GM12878 (cell line): ENCODE data around the gene PSTPIP2. TPM values are rescaled to one million over a fixed set of nuclear protein-coding genes. Genes with fewer than 3 reads are reported as not detected.

Experiments used
- ASH2L ChIP-seq: fragments of 300-600, 200-600 bp; sonication (generic); IDR thresholded peaks from 2 replicates; pipeline ENCODE4 v1.6.1; 2017; ENCODE audit warnings: low read depth, mild to moderate bottlenecking, borderline replicate concordance
- BACH1 ChIP-seq: fragments of 450-650 bp; IDR thresholded peaks from 2 replicates; pipeline ENCODE4 v1.6.1; 2017; ENCODE audit warnings: mild to moderate bottlenecking, borderline replicate concordance
- BCLAF1 ChIP-seq: fragments of 450-650 bp; IDR thresholded peaks from 2 replicates; pipeline ENCODE4 v1.6.1; 2017; ENCODE audit warnings: antibody characterized with exemption, mild to moderate bottlenecking, moderate library complexity
- CBFB ChIP-seq: IDR thresholded peaks from 2 replicates; pipeline ENCODE4 v1.6.1; 2016; ENCODE audit warnings: antibody characterized with exemption, low read depth
- DPF2 ChIP-seq: fragments of 450-650 bp; IDR thresholded peaks from 2 replicates; pipeline ENCODE4 v1.6.1; 2017; ENCODE audit warnings: mild to moderate bottlenecking
- ESRRA ChIP-seq: IDR thresholded peaks from 2 replicates; pipeline ENCODE4 v1.6.1; 2012; ENCODE audit warnings: mild to moderate bottlenecking, low read length, improper control_type of control experiment
- GABPA ChIP-seq: IDR thresholded peaks from 2 replicates; pipeline ENCODE4 v1.6.1; 2014; ENCODE audit warnings: antibody characterized with exemption, low read depth, mild to moderate bottlenecking, inconsistent platforms
- HDAC6 ChIP-seq: fragments of 200-600 bp; sonication (generic); IDR thresholded peaks from one replicate; pipeline ENCODE4 v1.8.0; 2017; ENCODE audit warnings: antibody characterized with exemption; ENCODE audit not compliant: unreplicated experiment
- HSF1 ChIP-seq: fragments of 150-350 bp; IDR thresholded peaks from 2 replicates; pipeline ENCODE4 v1.6.1; 2014; ENCODE audit warnings: mild to moderate bottlenecking, low read depth, low read length
- JUND ChIP-seq: IDR thresholded peaks from 2 replicates; pipeline ENCODE4 v1.6.1; 2012; ENCODE audit warnings: low read depth, mild to moderate bottlenecking, low read length, improper control_type of control experiment, moderate library complexity
- NFYB ChIP-seq: IDR thresholded peaks from 2 replicates; pipeline ENCODE4 v1.6.1; 2011; ENCODE audit warnings: low read depth, mild to moderate bottlenecking, low read length, improper control_type of control experiment, moderate library complexity; ENCODE audit not compliant: insufficient read depth
- PAX5 ChIP-seq: IDR thresholded peaks from 2 replicates; pipeline ENCODE4 v1.6.1; 2011; ENCODE audit warnings: low read depth, low read length, borderline replicate concordance
- POLR2AphosphoS5 ChIP-seq: IDR thresholded peaks from 2 replicates; pipeline ENCODE4 v1.6.1; 2011; ENCODE audit warnings: mild to moderate bottlenecking, low read length, inconsistent platforms
- RBBP5 ChIP-seq: fragments of 200-600 bp; sonication (generic); conservative IDR thresholded peaks from 2 replicates; pipeline ENCODE4 v1.6.1; 2016
- SIN3A ChIP-seq: IDR thresholded peaks from 2 replicates; pipeline ENCODE4 v1.6.1; 2012; ENCODE audit warnings: low read depth, low read length, improper control_type of control experiment
- SMAD1 ChIP-seq: fragments of 450-650 bp; IDR thresholded peaks from 2 replicates; pipeline ENCODE4 v1.6.1; 2018; ENCODE audit warnings: mild to moderate bottlenecking, low read depth; ENCODE audit not compliant: partially characterized antibody
- SMAD5 ChIP-seq: IDR thresholded peaks from 2 replicates; pipeline ENCODE4 v1.6.1; 2016; ENCODE audit warnings: antibody characterized with exemption, low read depth
- USF1 ChIP-seq: IDR thresholded peaks from 2 replicates; pipeline ENCODE4 v1.6.1; 2011; ENCODE audit warnings: borderline replicate concordance, low read depth, mild to moderate bottlenecking, moderate library complexity, mixed read lengths, low read length; ENCODE audit not compliant: insufficient read depth; ENCODE audit errors: extremely low read length
- ZBED1 ChIP-seq: IDR thresholded peaks from 2 replicates; pipeline ENCODE4 v1.6.1; 2016; ENCODE audit warnings: borderline replicate concordance
- ZNF274 ChIP-seq: IDR thresholded peaks from one replicate; pipeline ENCODE4 v1.8.0; 2011; ENCODE audit not compliant: insufficient read length, insufficient read depth
- polyA plus RNA-seq, 11 experiments: library from polyadenylated mRNA; depleted of rRNA in 4 of 11; unstranded in 6 of 11; stranded (reverse) in 5 of 11; fragments of >200 nt; fragmentation: Nextera tagmentation in 4 of 11; fragmentation: Illumina TruSeq in 1 of 11; extraction: Ambion mirVana in 4 of 11; extraction: Trizol in 1 of 11; gene quantifications; 1 replicate in 1 of 11; 2 replicates in 10 of 11; pipeline versions ENCODE4 v1.2.1 to v1.2.3, GENCODE V29; 2011 to 2016; ENCODE audit warnings: inconsistent platforms in 2 of 11, missing spikeins in 2 of 11, low read depth in 1 of 11
- total RNA-seq, 4 experiments: library from RNA; depleted of rRNA in 3 of 4; stranded (reverse); fragments of >200 nt in 3 of 4; fragmentation: Illumina TruSeq in 1 of 4; extraction: Trizol in 1 of 4; gene quantifications; 2 replicates each; pipeline versions ENCODE4 v1.2.1 to v1.2.3, GENCODE V29; 2013 to 2021

The PSTPIP2 gene
- total and polyA plus RNA-seq, 10 of the 15 experiments (the other 5 are each of a cell fraction or from before 2014, with no cell fraction given), result 0.69 to 38.4 (median 24.7) TPM

- TF ChIP-seq ZNF274 (no peak), GABPA (no peak), ZBED1 (no peak), BCLAF1 (no peak), NFYB (no peak), POLR2AphosphoS5 (no peak), PAX5 (no peak), SIN3A (no peak), SMAD1 (peak; percentile 63), HDAC6 (no peak), DPF2 (0 out of 2 replicates have a peak, but pooled peaks have one; percentile 32), RBBP5 (no peak), ASH2L (no peak), JUND (no peak), USF1 (no peak), HSF1 (peak; percentile 97), CBFB (0 out of 2 replicates have a peak, but pooled peaks have one; percentile 30), SMAD5 (no peak), ESRRA (no peak), BACH1 (no peak; the same call in 1 of the 2 replicates)
Observed at GRCh38 chr18:45938488-45938935, 133.5 kb downstream of the PSTPIP2 start (continued).
